Tibial artery (tissue), 4 donors: Measurements from ENCODE around the gene MDM2.

Experiments
- DNase-seq, 2 donors: peaks; one replicate each; pipeline ENCODE4 v3.0.0-alpha.2; 2019
- H3K27ac ChIP-seq, 2 donors: fragments of 200-600 bp; sonication (generic) in 1 of 2; 1 replicate in 1 of 2; 2 replicates in 1 of 2; pipeline ENCODE4 v1.5.1; 2018 to 2019; ENCODE audit warnings: mild to moderate bottlenecking in 1 of 2
- H3K27me3 ChIP-seq, 2 donors: fragments of 200-600 bp; sonication (generic) in 1 of 2; one replicate each; pipeline versions ENCODE4 v1.5.1 to v1.6.0; 2016 to 2019
- H3K36me3 ChIP-seq, 3 donors: fragments of 200-600 bp; sonication (generic) in 2 of 3; one replicate each; pipeline ENCODE4 v1.5.1; 2016 to 2019; ENCODE audit warnings: mild to moderate bottlenecking in 2 of 3
- H3K4me1 ChIP-seq, 4 donors: fragments of 200-600 bp; sonication (generic) in 2 of 4; 1 replicate in 3 of 4; 2 replicates in 1 of 4; pipeline ENCODE4 v1.5.1; 2016 to 2019
- H3K4me3 ChIP-seq, 2 donors: fragments of 200-600 bp; sonication (generic) in 1 of 2; 1 replicate in 1 of 2; 2 replicates in 1 of 2; pipeline ENCODE4 v1.5.1; 2018 to 2019; ENCODE audit warnings: mild to moderate bottlenecking in 2 of 2
- H3K9me3 ChIP-seq, 3 donors: fragments of 200-600 bp; sonication (generic) in 1 of 3; one replicate each; pipeline ENCODE4 v1.5.1; 2016 to 2019
- CTCF ChIP-seq, 2 experiments: fragments of 200-600 bp in 1 of 2; fragments of 450-650 bp in 1 of 2; IDR thresholded peaks; one replicate each; pipeline ENCODE4 v1.5.1; 2017 to 2019; ENCODE audit warnings: antibody characterized with exemption in 2 of 2, mild to moderate bottlenecking in 1 of 2, moderate library complexity in 1 of 2
- intact Hi-C: fragments of 100-400 bp; cut with DNase I; formaldehyde crosslinking; loops from one replicate; pipeline ENCODE4 v1.15.0; 2023; ENCODE audit warnings: low total_unique reads

MDM2 gene

GRCh38 chr12:68786929-68787328 is 21.0 kb upstream of the MDM2 start:
- DNase-seq, result no peak
- no peaks in the 10 kb centered on the region for H3K27me3 ChIP-seq
- H3K36me3 ChIP-seq, result no peaks in the 10 kb centered on the region
- H3K4me1 ChIP-seq, result peaks cover 0 to 28% (median 0%) of the 10 kb centered on the region in 4 donors
- H3K4me3 ChIP-seq, result no peak overlapping the region
- intact Hi-C loops, result no loop called here
- TF ChIP-seq CTCF (IDR thresholded peaks at IDR 0.05), result no peak
- peak overlapping the region; percentile 7 to 62 for H3K27ac ChIP-seq
- no peaks in the 10 kb centered on the region for H3K9me3 ChIP-seq

- Histone ChIP-seq H3K27me3 (no peaks in the 10 kb centered on the region), H3K36me3 (no peaks in the 10 kb centered on the region), H3K4me1 (peaks cover 0 to 28% (median 0%) of the 10 kb centered on the region in 4 donors), H3K4me3 (no peak overlapping the region), H3K27ac (no peak overlapping the region), H3K9me3 (no peaks in the 10 kb centered on the region)
- no peak for TF ChIP-seq CTCF (IDR thresholded peaks at IDR 0.05)
- DNase-seq, result no peak
- intact Hi-C loops, result no loop called here
Observed at GRCh38 chr12:68788554-68789143, 19.3 kb upstream of the MDM2 start.

GRCh38 chr12:68789144-68789878 is 18.7 kb upstream of the MDM2 start:
- Histone ChIP-seq H3K36me3 (no peaks in the 10 kb centered on the region), H3K27me3 (no peaks in the 10 kb centered on the region), H3K27ac (no peak overlapping the region), H3K4me3 (no peak overlapping the region), H3K4me1 (peaks cover 0 to 28% (median 0%) of the 10 kb centered on the region in 4 donors), H3K9me3 (no peaks in the 10 kb centered on the region)
- no peak for TF ChIP-seq CTCF (IDR thresholded peaks at IDR 0.05)
- DNase-seq, result no peak
- intact Hi-C loops, result no loop called here

- intact Hi-C loops, result no loop called here
Observed at GRCh38 chr12:68790081-68790951, 17.7 kb upstream of the MDM2 start.

GRCh38 chr12:68790952-68791234 is 17.1 kb upstream of the MDM2 start:
- Histone ChIP-seq H3K4me1 (peaks cover 0 to 25% (median 0%) of the 10 kb centered on the region in 4 donors), H3K36me3 (no peaks in the 10 kb centered on the region), H3K4me3 (no peak overlapping the region), H3K9me3 (no peaks in the 10 kb centered on the region), H3K27me3 (no peaks in the 10 kb centered on the region), H3K27ac (no peak overlapping the region)
- intact Hi-C loops, result no loop called here
- no peak for TF ChIP-seq CTCF (IDR thresholded peaks at IDR 0.05)
- DNase-seq, result no peak

More at GRCh38 chr12:68790081-68790951, 17.7 kb upstream of the MDM2 start:
- TF ChIP-seq CTCF (IDR thresholded peaks at IDR 0.05), result no peak
- H3K27me3 ChIP-seq, result no peaks in the 10 kb centered on the region
- peaks cover 0 to 28% (median 0%) of the 10 kb centered on the region in 4 donors for H3K4me1 ChIP-seq
- H3K27ac ChIP-seq, result no peak overlapping the region
- no peak for DNase-seq
- H3K9me3 ChIP-seq, result no peaks in the 10 kb centered on the region
- no peak overlapping the region for H3K4me3 ChIP-seq
- no peaks in the 10 kb centered on the region for H3K36me3 ChIP-seq
